ENCODE data around the gene SLC10A6. TPM values are rescaled to one million over a fixed set of nuclear protein-coding genes. Genes with fewer than 3 reads are reported as not detected.

The SLC10A6 gene
- total RNA-seq, 1 experiment from 2014 or later, result not detected

DNA sequence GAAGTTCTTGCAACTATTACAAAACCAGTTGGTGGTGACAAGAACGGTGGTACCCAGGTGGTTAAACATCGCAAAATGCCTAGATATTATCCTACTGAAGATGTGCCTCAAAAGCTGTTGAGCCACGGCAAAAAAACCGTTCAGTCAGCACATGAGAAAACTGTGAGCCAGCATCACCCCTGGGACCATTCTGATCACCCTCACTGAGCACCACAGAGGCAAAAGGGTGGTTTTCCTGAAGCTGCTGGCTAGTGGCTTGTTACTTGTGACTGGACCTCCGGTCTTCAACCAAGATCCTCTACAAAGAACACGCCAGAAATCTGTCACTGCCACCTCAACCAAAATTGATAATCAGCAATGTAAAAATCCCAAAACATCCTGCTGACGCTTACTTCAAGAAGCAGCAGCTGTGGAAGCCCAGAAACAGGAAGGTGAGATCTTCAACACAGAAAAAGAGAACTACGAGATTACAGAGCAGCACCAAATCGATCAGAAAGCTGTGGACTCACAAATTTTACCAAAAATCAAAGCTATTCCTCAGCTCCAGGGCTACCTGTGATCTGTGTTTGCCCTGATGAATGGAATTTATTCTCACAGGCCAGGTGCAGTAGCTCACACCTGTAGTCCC lies 21.4 kb upstream of the SLC10A6 start:
- H3K4me1 Mint-ChIP-seq, result no peaks in the 10 kb centered on the region
- H3K9me3 Mint-ChIP-seq, result peaks cover 0 to 4% of the 10 kb centered on the region in 2 experiments; a peak in 1 of 5 replicates
- Histone ChIP-seq H4K91ac (ENCODE audit: insufficient read length, low read depth, low read length) (no peak overlapping the region), H4K5ac (ENCODE audit: insufficient read length, low read depth, low read length) (no peak overlapping the region), H2BK15ac (ENCODE audit: low read depth, low read length) (no peak overlapping the region), H3K27ac (ENCODE audit: insufficient read length, low read depth, low read length) (no peak overlapping the region), H3K9ac (ENCODE audit: extremely low read depth, insufficient read length, low read length) (no peak overlapping the region), H3K14ac (ENCODE audit: insufficient read depth, low read length) (no peak overlapping the region), H3K79me1 (ENCODE audit: insufficient read depth, low read depth, low read length, poor library complexity, severe bottlenecking) (no peaks in the 10 kb centered on the region), H3K23ac (ENCODE audit: insufficient read length, low read depth, low read length) (no peak overlapping the region), H3K27me3 (ENCODE audit: insufficient read depth, low read length) (no peaks in the 10 kb centered on the region), H3K56ac (ENCODE audit: insufficient read length, low read depth, low read length) (no peak overlapping the region), H4K20me1 (ENCODE audit: control insufficient read depth, insufficient read depth, insufficient read length) (no peaks in the 10 kb centered on the region), H3K79me2 (ENCODE audit: insufficient read depth, low read length) (no peaks in the 10 kb centered on the region), H3K18ac (ENCODE audit: insufficient read length, low read depth, low read length) (no peak overlapping the region), H3K23me2 (ENCODE audit: insufficient read length, low read depth, low read length, poor library complexity, severe bottlenecking) (no peaks in the 10 kb centered on the region), H2AFZ (ENCODE audit: low read length) (no peak overlapping the region), H3K4me2 (ENCODE audit: insufficient read depth, insufficient read length, low read length) (no peak overlapping the region), H2BK5ac (ENCODE audit: insufficient read length, low read length) (no peak overlapping the region), H3K4me1 (ENCODE audit: insufficient read depth, low read length) (no peaks in the 10 kb centered on the region), H3T11ph (ENCODE audit: low read length) (no peak overlapping the region), H2BK120ac (ENCODE audit: low read depth, low read length, poor library complexity, severe bottlenecking) (no peak overlapping the region), H4K8ac (replicated peaks; ENCODE audit: insufficient read length, low read depth, low read length) (no peak overlapping the region), H2AK5ac (ENCODE audit: insufficient read length, low read length) (no peak overlapping the region), H2BK12ac (ENCODE audit: insufficient read length, low read depth, low read length) (no peak overlapping the region), H3K4ac (ENCODE audit: low read depth, low read length) (no peak overlapping the region), H3K9me3 (ENCODE audit: control insufficient read depth, low read depth, low read length) (no peaks in the 10 kb centered on the region), H2BK20ac (ENCODE audit: low read depth, low read length, poor library complexity, severe bottlenecking) (no peak overlapping the region)
- WGBS (ENCODE audit: extremely low coverage, insufficient read length, low lambda C conversion rate), result no CpG with 5 or more reads among the region's 9 CpGs
- TF ChIP-seq, protein P1, sequence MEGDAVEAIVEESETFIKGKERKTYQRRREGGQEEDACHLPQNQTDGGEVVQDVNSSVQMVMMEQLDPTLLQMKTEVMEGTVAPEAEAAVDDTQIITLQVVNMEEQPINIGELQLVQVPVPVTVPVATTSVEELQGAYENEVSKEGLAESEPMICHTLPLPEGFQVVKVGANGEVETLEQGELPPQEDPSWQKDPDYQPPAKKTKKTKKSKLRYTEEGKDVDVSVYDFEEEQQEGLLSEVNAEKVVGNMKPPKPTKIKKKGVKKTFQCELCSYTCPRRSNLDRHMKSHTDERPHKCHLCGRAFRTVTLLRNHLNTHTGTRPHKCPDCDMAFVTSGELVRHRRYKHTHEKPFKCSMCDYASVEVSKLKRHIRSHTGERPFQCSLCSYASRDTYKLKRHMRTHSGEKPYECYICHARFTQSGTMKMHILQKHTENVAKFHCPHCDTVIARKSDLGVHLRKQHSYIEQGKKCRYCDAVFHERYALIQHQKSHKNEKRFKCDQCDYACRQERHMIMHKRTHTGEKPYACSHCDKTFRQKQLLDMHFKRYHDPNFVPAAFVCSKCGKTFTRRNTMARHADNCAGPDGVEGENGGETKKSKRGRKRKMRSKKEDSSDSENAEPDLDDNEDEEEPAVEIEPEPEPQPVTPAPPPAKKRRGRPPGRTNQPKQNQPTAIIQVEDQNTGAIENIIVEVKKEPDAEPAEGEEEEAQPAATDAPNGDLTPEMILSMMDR (conservative IDR thresholded peaks at IDR 0.05), result no peak
- H3K27me3 Mint-ChIP-seq (ENCODE audit: low read depth), result peaks cover 3% of the 10 kb centered on the region
- 0 out of 7 replicates have a peak, but pooled peaks cover 0 to 1% (median 0%) of the 10 kb centered on the region in 3 experiments for H3K36me3 Mint-ChIP-seq (ENCODE audit: insufficient read depth in 1 of 3, low read depth in 3 of 3)
- no peak for DNase-seq
- H3K4me3 Mint-ChIP-seq, result no peak overlapping the region
- H3K27ac Mint-ChIP-seq, result 0 out of 7 replicates have a peak overlapping the region, but pooled peaks of 1 of the 3 experiments have one; percentile 51

All from H9 (cell line).